Measurements from ENCODE around the gene FAT1.

The FAT1 gene

GRCh38 chr4:186650401-186651180 is 73.1 kb downstream of the FAT1 start:
- DNase-seq: no peak

- DNase-seq: no peak
Measured at GRCh38 chr4:186647821-186648220, 75.8 kb downstream of the FAT1 start.

GRCh38 chr4:186644737-186645261 is 78.9 kb downstream of the FAT1 start:
- DNase-seq: no peak

GRCh38 chr4:186644311-186644638 is 79.4 kb downstream of the FAT1 start:
- no peak for DNase-seq

GRCh38 chr4:186643501-186644310 is 80.0 kb downstream of the FAT1 start:
- DNase-seq: no peak

GRCh38 chr4:186642998-186643397 is 80.7 kb downstream of the FAT1 start:
- DNase-seq: no peak

- DNase-seq: no peak
Measured at GRCh38 chr4:186642530-186642929, 81.1 kb downstream of the FAT1 start.

GRCh38 chr4:186634591-186635128 is 89.0 kb downstream of the FAT1 start:
- DNase-seq: no peak

- DNase-seq: no peak
Measured at GRCh38 chr4:186633844-186634243, 89.8 kb downstream of the FAT1 start.

- no peak for DNase-seq
Measured at GRCh38 chr4:186630128-186630527, 93.5 kb downstream of the FAT1 start.

GRCh38 chr4:186628058-186628711 is 95.5 kb downstream of the FAT1 start:
- no peak for DNase-seq

GRCh38 chr4:186627226-186627865 is 96.3 kb downstream of the FAT1 start:
- DNase-seq: no peak

GRCh38 chr4:186624951-186625350 is 98.7 kb downstream of the FAT1 start:
- DNase-seq: no peak

GRCh38 chr4:186623546-186623945 is 100.1 kb downstream of the FAT1 start:
- no peak for DNase-seq

GRCh38 chr4:186622788-186623464 is 100.7 kb downstream of the FAT1 start:
- no peak for DNase-seq

GRCh38 chr4:186621959-186622553 is 101.6 kb downstream of the FAT1 start:
- no peak for DNase-seq

GRCh38 chr4:186619088-186619487 is 104.6 kb downstream of the FAT1 start:
- no peak for DNase-seq

GRCh38 chr4:186617921-186618320 is 105.7 kb downstream of the FAT1 start:
- no peak for DNase-seq

- DNase-seq: no peak
Measured at GRCh38 chr4:186607490-186607889, 116.2 kb downstream of the FAT1 start.

GRCh38 chr4:186606591-186606992 is 117.1 kb downstream of the FAT1 start:
- DNase-seq: no peak

GRCh38 chr4:186605261-186605865 is 118.3 kb downstream of the FAT1 start:
- DNase-seq: no peak

All from NCI-H1436 treated with DMSO at 0.1 percent for 48 hours (cell line).